HepG2 (cell line): ENCODE data around the gene TRIM28. TPM values are rescaled to one million over a fixed set of nuclear protein-coding genes. Genes with fewer than 3 reads are reported as not detected.

ENCODE experiments used
- ARID3A ChIP-seq: IDR thresholded peaks from 2 replicates; pipeline ENCODE4 v1.6.1; 2012; ENCODE audit warnings: low read depth, low read length, improper control_type of control experiment
- BORCS8-MEF2B ChIP-seq: sonication (generic); formaldehyde crosslinking; IDR thresholded peaks from 2 replicates; pipeline ENCODE4 v1.8.0; 2022; ENCODE audit warnings: mild to moderate bottlenecking, missing genetic modification reagents
- FLYWCH1 ChIP-seq: sonication (generic); formaldehyde crosslinking; IDR thresholded peaks from 2 replicates; pipeline ENCODE4 v1.8.1; 2023; ENCODE audit warnings: mild to moderate bottlenecking, missing genetic modification reagents
- FOXK2 ChIP-seq: fragments of 450-650 bp; IDR thresholded peaks from 2 replicates; pipeline ENCODE4 v1.6.1; 2016
- FOXO4 ChIP-seq: sonication (generic); formaldehyde crosslinking; conservative IDR thresholded peaks from 2 replicates; pipeline ENCODE4 v1.8.1; 2023; ENCODE audit warnings: missing genetic modification reagents
- GATAD2A ChIP-seq: IDR thresholded peaks from 2 replicates; pipeline ENCODE4 v1.6.1; 2016
- HNF1B ChIP-seq: sonication (generic); formaldehyde crosslinking; IDR thresholded peaks from 2 replicates; pipeline ENCODE4 v1.5.1; 2020; ENCODE audit warnings: mild to moderate bottlenecking, moderate library complexity, missing genetic modification reagents
- MYPOP ChIP-seq: sonication (generic); formaldehyde crosslinking; IDR thresholded peaks from 2 replicates; pipeline ENCODE4 v1.8.1; 2023; ENCODE audit warnings: mild to moderate bottlenecking, moderate library complexity, missing genetic modification reagents
- NONO ChIP-seq, 2 experiments: fragments of 450-650 bp in 1 of 2; sonication (generic) in 1 of 2; formaldehyde crosslinking in 1 of 2; IDR thresholded peaks in 1 of 2; conservative IDR thresholded peaks in 1 of 2; 2 replicates each; pipeline versions ENCODE4 v1.6.1 to v1.8.0; 2017 to 2022; ENCODE audit warnings: mild to moderate bottlenecking in 1 of 2, missing genetic modification reagents in 1 of 2, moderate library complexity in 1 of 2
- SAP130 ChIP-seq: IDR thresholded peaks from 2 replicates; pipeline ENCODE4 v1.6.1; 2016; ENCODE audit warnings: low read depth
- ZHX1 ChIP-seq: sonication (generic); formaldehyde crosslinking; IDR thresholded peaks from 2 replicates; pipeline ENCODE4 v1.8.1; 2022; ENCODE audit warnings: low read depth, mild to moderate bottlenecking, missing genetic modification reagents
- ZNF343 ChIP-seq: sonication (generic); formaldehyde crosslinking; IDR thresholded peaks from 2 replicates; pipeline ENCODE4 v1.4.0; 2020; ENCODE audit warnings: mild to moderate bottlenecking, missing genetic modification reagents
- ZNF558 ChIP-seq: sonication (generic); formaldehyde crosslinking; IDR thresholded peaks from 2 replicates; pipeline ENCODE4 v1.9.0; 2022; ENCODE audit warnings: mild to moderate bottlenecking, missing genetic modification reagents, borderline replicate concordance
- ZNF563 ChIP-seq: sonication (generic); formaldehyde crosslinking; IDR thresholded peaks from 2 replicates; pipeline ENCODE4 v1.8.0; 2022; ENCODE audit warnings: mild to moderate bottlenecking, moderate library complexity, missing genetic modification reagents
- ZNF619 ChIP-seq: sonication (generic); formaldehyde crosslinking; IDR thresholded peaks from 2 replicates; pipeline ENCODE4 v1.4.0; 2020; ENCODE audit warnings: mild to moderate bottlenecking, missing genetic modification reagents
- ZNF790 ChIP-seq: sonication (generic); formaldehyde crosslinking; IDR thresholded peaks from 2 replicates; pipeline ENCODE4 v1.8.0; 2022; ENCODE audit warnings: missing genetic modification reagents, mild to moderate bottlenecking, borderline replicate concordance
- polyA plus RNA-seq, 8 experiments: library from polyadenylated mRNA; depleted of rRNA in 3 of 8; stranded (reverse) in 7 of 8; unstranded in 1 of 8; fragments of >200 nt; fragmentation: Illumina TruSeq in 4 of 8; extraction: Trizol in 4 of 8; gene quantifications; 2 replicates each; pipeline versions ENCODE4 v1.2.1 to v1.2.3, GENCODE V29; 2011 to 2016; ENCODE audit warnings: low read depth in 4 of 8, missing spikeins in 1 of 8, mixed read lengths in 1 of 8; ENCODE audit not compliant: insufficient read depth in 1 of 8
- total RNA-seq, 5 experiments: library from RNA; depleted of rRNA; stranded (reverse); fragments of >200 nt; fragmentation: Illumina TruSeq; extraction: Trizol; gene quantifications; 2 replicates each; pipeline ENCODE4 v1.2.3, GENCODE V29; 2016; ENCODE audit warnings: low read depth in 1 of 5

Gene TRIM28
- total and polyA plus RNA-seq, 2 of the 13 experiments (the other 11 are each of a cell fraction or from before 2014, with no cell fraction given) = 361 to 439 TPM

GRCh38 chr19:58510084-58510862 is 33.6 kb upstream of the TRIM28 start (continued):
- peak; percentile 45; the same call in 1 of the 2 replicates for TF ChIP-seq ARID3A
- TF ChIP-seq GATAD2A (CRISPR knock-in tag) = peak; percentile 60
- 0 out of 2 replicates have a peak, but pooled peaks have one; percentile 35 for TF ChIP-seq ZHX1 (CRISPR knock-in tag)
- TF ChIP-seq ZNF619 = no peak
- 0 out of 2 replicates have a peak, but pooled peaks have one; percentile 12 for TF ChIP-seq FOXO4
- TF ChIP-seq MYPOP (CRISPR knock-in tag) = 0 out of 2 replicates have a peak, but pooled peaks have one; percentile 15
- TF ChIP-seq ZNF343 (CRISPR knock-in tag) = no peak
- peak; percentile 5; the same call in 1 of the 2 replicates for TF ChIP-seq FOXK2
- no peak for TF ChIP-seq NONO (IDR thresholded peaks at IDR 0.05)
- TF ChIP-seq NONO (CRISPR knock-in tag; conservative IDR thresholded peaks at IDR 0.05) = peak; percentile 30
- TF ChIP-seq HNF1B (CRISPR knock-in tag) = peak; percentile 50
- no peak for TF ChIP-seq FLYWCH1
- peak; percentile 60 for TF ChIP-seq SAP130 (CRISPR knock-in tag)
- peak; percentile 56; the same call in 1 of the 2 replicates for TF ChIP-seq ZNF558 (CRISPR knock-in tag)
- peak; percentile 35; the same call in 1 of the 2 replicates for TF ChIP-seq BORCS8-MEF2B (CRISPR knock-in tag)
- 0 out of 2 replicates have a peak, but pooled peaks have one; percentile 53 for TF ChIP-seq ZNF563 (CRISPR knock-in tag)
- peak; percentile 18; the same call in 1 of the 2 replicates for TF ChIP-seq ZNF790
